HG03432 (cell line): ENCODE results near the gene ALKBH1.
"Not testable (repeated sequence)": the region's sequence is repeated elsewhere in the genome, so short reads cannot be mapped to it uniquely, and the experiment has no call there.

Source experiments
- ATAC-seq: cut with Tn5 transposase; IDR thresholded peaks from one replicate; pipeline ENCODE4 v1.9.1; 2021; ENCODE audit warnings: mild to moderate bottlenecking, moderate library complexity; ENCODE audit not compliant: unreplicated experiment

ALKBH1 gene

GRCh38 chr14:77707724-77708408, at the start of gene ALKBH1, which contains the start of gene SLIRP:
Gene ALKBH1 (minus strand): TSS chr14:77708023. CDS start chr14:77708004, 19 bp downstream.
Gene SLIRP (plus strand): TSS chr14:77708103. CDS start chr14:77708112, 9 bp downstream.
- peak; percentile 99 for ATAC-seq

- no peak for ATAC-seq
Observed at GRCh38 chr14:77752799-77753516, 45.1 kb upstream of the ALKBH1 start.

- ATAC-seq: no peak
Observed at GRCh38 chr14:77752266-77752665, 44.4 kb upstream of the ALKBH1 start.

- not testable (repeated sequence) for ATAC-seq
Observed at GRCh38 chr14:77747425-77747824, 39.6 kb upstream of the ALKBH1 start.

- ATAC-seq: no peak
Observed at GRCh38 chr14:77746064-77746702, 38.4 kb upstream of the ALKBH1 start.

- ATAC-seq: no peak
Observed at GRCh38 chr14:77741438-77741837, 33.6 kb upstream of the ALKBH1 start.

GRCh38 chr14:77738559-77739250, 30.9 kb upstream of the ALKBH1 start:
- ATAC-seq: no peak

- no peak for ATAC-seq
Observed at GRCh38 chr14:77730976-77731497, 23.2 kb upstream of the ALKBH1 start.

- no peak for ATAC-seq
Observed at GRCh38 chr14:77722301-77722700, 14.5 kb upstream of the ALKBH1 start.

- ATAC-seq: no peak
Observed at GRCh38 chr14:77721437-77721836, 13.6 kb upstream of the ALKBH1 start.

- ATAC-seq: no peak
Observed at GRCh38 chr14:77717608-77718305, 9.9 kb upstream of the ALKBH1 start.

GRCh38 chr14:77714926-77715325, 7.1 kb upstream of the ALKBH1 start:
- ATAC-seq: no peak

- ATAC-seq: no peak
Observed at GRCh38 chr14:77710364-77710763, 2.5 kb upstream of the ALKBH1 start.

- ATAC-seq: no peak
Observed at GRCh38 chr14:77709412-77709811, 1.6 kb upstream of the ALKBH1 start.

GRCh38 chr14:77708749-77709148, 926 bp upstream of the ALKBH1 start:
- no peak for ATAC-seq

GRCh38 chr14:77707355-77707723, 484 bp downstream of the ALKBH1 start:
- peak; percentile 32 for ATAC-seq

- no peak for ATAC-seq
Observed at GRCh38 chr14:77691259-77691658, 16.6 kb downstream of the ALKBH1 start.

- ATAC-seq: no peak
Observed at GRCh38 chr14:77682158-77682553, 25.7 kb downstream of the ALKBH1 start.

GRCh38 chr14:77681196-77682157, 26.3 kb downstream of the ALKBH1 start:
- ATAC-seq: no peak
